Esophagus squamous epithelium (tissue), 4 donors: ENCODE results near the gene RGS3.

ENCODE experiments used
- CTCF ChIP-seq, 6 experiments: fragments of 450-650 bp in 4 of 6; fragments of 200-600 bp in 2 of 6; sonication (generic) in 2 of 6; IDR thresholded peaks; one replicate each; pipeline ENCODE4 v1.5.1; 2016 to 2019; ENCODE audit warnings: antibody characterized with exemption in 6 of 6, mild to moderate bottlenecking in 4 of 6, moderate library complexity in 4 of 6
- POLR2A ChIP-seq, 4 donors: fragments of 450-650 bp; IDR thresholded peaks; one replicate each; pipeline ENCODE4 v1.6.1; 2017; ENCODE audit warnings: antibody characterized with exemption in 4 of 4, mild to moderate bottlenecking in 4 of 4, moderate library complexity in 3 of 4

- TF ChIP-seq CTCF (IDR thresholded peaks at IDR 0.05) (no peak), POLR2A (IDR thresholded peaks at IDR 0.05) (no peak)
Measured at GRCh38 chr9:113601656-113602055, 138.1 kb downstream of the RGS3 start.
